A549 (cell line): ENCODE results near the gene GRK1. TPM values are rescaled to one million over a fixed set of nuclear protein-coding genes. Genes with fewer than 3 reads are reported as not detected.

ENCODE experiments used
- ATAC-seq, 2 experiments: fragments of 200-7000 bp in 1 of 2; fragments of >200 bp in 1 of 2; cut with Nextera tagmentation in 1 of 2; cut with Tn5 transposase in 1 of 2; 3 replicates each; pipeline versions ENCODE4 v1.8.0 to v1.9.1; 2018 to 2020; ENCODE audit warnings: mild to moderate bottlenecking in 1 of 2, moderate library complexity in 1 of 2
- CTCF ChIA-PET: fragments of 300-600 bp; sonication (Branson Sonifier 250); formaldehyde crosslinking; extraction: SDS; loops from one replicate; lab custom pipeline; 2021; ENCODE audit warnings: antibody characterized with exemption, inconsistent platforms; lab: Yijun Ruan, JAX
- POLR2A ChIA-PET: fragments of 350-600 bp; formaldehyde crosslinking; extraction: SDS; loops from one replicate; lab custom pipeline; 2021; ENCODE audit warnings: antibody characterized with exemption, inconsistent platforms; lab: Yijun Ruan, JAX
- DNase-seq, 2 experiments: peaks; one replicate each; pipeline versions ENCODE4 v3.0.0 to v3.0.0-alpha.2; 2011 to 2016; ENCODE audit warnings: low read depth in 1 of 2, low spot score in 1 of 2
- FAIRE-seq: peaks from 2 replicates; lab custom pipeline; 2011; peaks lifted over from hg19 to GRCh38; lab: Jason Lieb, UNC
- H3K27ac ChIP-seq, 2 experiments: fragments of >200 bp; sonication (Bioruptor Twin); formaldehyde crosslinking; 3 replicates each; pipeline ENCODE4 v1.5.1; 2016 to 2017
- H3K4me1 ChIP-seq: fragments of >200 bp; sonication (Bioruptor Twin); formaldehyde crosslinking; 3 replicates; pipeline ENCODE4 v1.6.1; 2016
- H3K4me2 ChIP-seq: fragments of >200 bp; sonication (Bioruptor Twin); formaldehyde crosslinking; 3 replicates; pipeline ENCODE4 v1.6.1; 2016
- H3K4me3 ChIP-seq: fragments of >200 bp; sonication (Bioruptor Twin); formaldehyde crosslinking; 3 replicates; pipeline ENCODE4 v1.5.1; 2016
- H3K9me3 ChIP-seq: fragments of >200 bp; sonication (Bioruptor Twin); formaldehyde crosslinking; 3 replicates; pipeline ENCODE4 v1.6.1; 2016
- BHLHE40 ChIP-seq: IDR thresholded peaks from 2 replicates; pipeline ENCODE4 v1.6.1; 2012; ENCODE audit warnings: low read depth, low read length, inconsistent platforms
- CBX8 ChIP-seq: fragments of 200-600 bp; sonication (generic); IDR thresholded peaks from 2 replicates; pipeline ENCODE4 v1.6.1; 2016
- CHD2 ChIP-seq: fragments of 150-350 bp; IDR thresholded peaks from 2 replicates; pipeline ENCODE4 v1.6.1; 2014; ENCODE audit warnings: low read length; ENCODE audit not compliant: partially characterized antibody
- CHD4 ChIP-seq: fragments of 200-600 bp; sonication (generic); IDR thresholded peaks from 2 replicates; pipeline ENCODE4 v1.6.1; 2016; ENCODE audit warnings: antibody characterized with exemption, mild to moderate bottlenecking, borderline replicate concordance
- EHF ChIP-seq: fragments of 250-450 bp; sonication (Bioruptor Pico); IDR thresholded peaks from 2 replicates; pipeline ENCODE4 v1.5.0; 2020; ENCODE audit warnings: mild to moderate bottlenecking
- EHMT2 ChIP-seq: fragments of 200-600 bp; sonication (generic); IDR thresholded peaks from 2 replicates; pipeline ENCODE4 v1.6.1; 2016; ENCODE audit warnings: antibody characterized with exemption, low read depth, mild to moderate bottlenecking, moderate library complexity
- ESRRA ChIP-seq: fragments of 150-350 bp; IDR thresholded peaks from 2 replicates; pipeline ENCODE4 v1.6.1; 2014; ENCODE audit warnings: mild to moderate bottlenecking, low read length, borderline replicate concordance
- FOSL2 ChIP-seq, 2 experiments: fragments of 450-650 bp in 1 of 2; fragments of >200 bp in 1 of 2; sonication (Bioruptor Twin) in 1 of 2; formaldehyde crosslinking; IDR thresholded peaks; 2 replicates each; pipeline versions ENCODE4 v1.5.0 to v1.6.1; 2016 to 2020; ENCODE audit warnings: mild to moderate bottlenecking in 1 of 2, moderate library complexity in 1 of 2
- GATA3 ChIP-seq: IDR thresholded peaks from 2 replicates; pipeline ENCODE4 v1.6.1; 2012; ENCODE audit warnings: borderline replicate concordance
- HOXA7 ChIP-seq: fragments of 250-450 bp; sonication (Bioruptor Pico); IDR thresholded peaks from 2 replicates; pipeline ENCODE4 v1.5.0; 2020; ENCODE audit warnings: mild to moderate bottlenecking, moderate library complexity
- HOXB13 ChIP-seq: fragments of 250-450 bp; sonication (Bioruptor Pico); IDR thresholded peaks from 2 replicates; pipeline ENCODE4 v1.5.0; 2020; ENCODE audit warnings: low read depth, mild to moderate bottlenecking, moderate library complexity
- HOXB5 ChIP-seq: fragments of 250-450 bp; sonication (Bioruptor Pico); IDR thresholded peaks from 2 replicates; pipeline ENCODE4 v1.5.0; 2020; ENCODE audit warnings: mild to moderate bottlenecking, moderate library complexity
- JUNB ChIP-seq: fragments of >200 bp; sonication (Bioruptor Twin); formaldehyde crosslinking; IDR thresholded peaks from 2 replicates; pipeline ENCODE4 v1.6.1; 2016
- MAFK ChIP-seq: fragments of 450-650 bp; IDR thresholded peaks from 2 replicates; pipeline ENCODE4 v1.6.1; 2014; ENCODE audit not compliant: partially characterized antibody
- NPAS2 ChIP-seq: fragments of 250-450 bp; sonication (Bioruptor Pico); IDR thresholded peaks from 2 replicates; pipeline ENCODE4 v1.8.0; 2022; ENCODE audit warnings: mild to moderate bottlenecking, moderate library complexity, borderline replicate concordance
- RCOR1 ChIP-seq: fragments of 150-350 bp; IDR thresholded peaks from 2 replicates; pipeline ENCODE4 v1.6.1; 2014; ENCODE audit warnings: antibody characterized with exemption, low read length, low read depth
- SREBF2 ChIP-seq: fragments of 450-650 bp; IDR thresholded peaks from 2 replicates; pipeline ENCODE4 v1.6.1; 2014; ENCODE audit warnings: mild to moderate bottlenecking, moderate library complexity
- TP53 ChIP-seq: fragments of 250-450 bp; sonication (Bioruptor Pico); IDR thresholded peaks from 2 replicates; pipeline ENCODE4 v1.5.0; 2021; ENCODE audit warnings: mild to moderate bottlenecking, moderate library complexity
- ZC3H11A ChIP-seq: fragments of 450-650 bp; IDR thresholded peaks from 2 replicates; pipeline ENCODE4 v1.6.1; 2014; ENCODE audit warnings: antibody characterized with exemption, mild to moderate bottlenecking
- WGBS: methylation state at CpG from one replicate; pipeline ENCODE4 v1.1.6; 2017; ENCODE audit errors: missing lambda C conversion rate; 5-methylcytosine and 5-hydroxymethylcytosine counted together
- polyA plus RNA-seq, 4 experiments: library from polyadenylated mRNA; depleted of rRNA in 3 of 4; stranded (reverse); fragments of >200 nt; fragmentation: RNase III in 1 of 4; extraction: RNeasy Plus Mini Kit Qiagen cat#74134 plus additional on column Dnase treatment in 1 of 4; gene quantifications; 2 replicates in 3 of 4; 3 replicates in 1 of 4; pipeline ENCODE4 v1.2.3, GENCODE V29; 2011 to 2017
- TF ChIP-seq, protein P1 (sequence below): IDR thresholded peaks from 2 replicates; pipeline ENCODE4 v1.6.1; 2012
- TF ChIP-seq, protein P2 (sequence below): fragments of >200 bp; sonication (Bioruptor Twin); formaldehyde crosslinking; IDR thresholded peaks from 2 replicates; pipeline ENCODE4 v1.6.1; 2016
- TF ChIP-seq, protein P3 (sequence below): fragments of >200 bp; sonication (Bioruptor Twin); formaldehyde crosslinking; IDR thresholded peaks from 3 replicates; pipeline ENCODE4 v1.5.1; 2016
- TF ChIP-seq, protein P4 (sequence below): fragments of 150-350 bp; IDR thresholded peaks from 2 replicates; pipeline ENCODE4 v1.6.1; 2014; ENCODE audit warnings: low read depth, mild to moderate bottlenecking, low read length
- TF ChIP-seq, protein P5 (sequence below): fragments of >200 bp; sonication (Bioruptor Twin); formaldehyde crosslinking; IDR thresholded peaks from 3 replicates; pipeline ENCODE4 v1.6.1; 2016

Gene GRK1
- polyA plus RNA-seq, 2 of the 4 experiments (the other 2 are of a cell fraction): not detected

DNA sequence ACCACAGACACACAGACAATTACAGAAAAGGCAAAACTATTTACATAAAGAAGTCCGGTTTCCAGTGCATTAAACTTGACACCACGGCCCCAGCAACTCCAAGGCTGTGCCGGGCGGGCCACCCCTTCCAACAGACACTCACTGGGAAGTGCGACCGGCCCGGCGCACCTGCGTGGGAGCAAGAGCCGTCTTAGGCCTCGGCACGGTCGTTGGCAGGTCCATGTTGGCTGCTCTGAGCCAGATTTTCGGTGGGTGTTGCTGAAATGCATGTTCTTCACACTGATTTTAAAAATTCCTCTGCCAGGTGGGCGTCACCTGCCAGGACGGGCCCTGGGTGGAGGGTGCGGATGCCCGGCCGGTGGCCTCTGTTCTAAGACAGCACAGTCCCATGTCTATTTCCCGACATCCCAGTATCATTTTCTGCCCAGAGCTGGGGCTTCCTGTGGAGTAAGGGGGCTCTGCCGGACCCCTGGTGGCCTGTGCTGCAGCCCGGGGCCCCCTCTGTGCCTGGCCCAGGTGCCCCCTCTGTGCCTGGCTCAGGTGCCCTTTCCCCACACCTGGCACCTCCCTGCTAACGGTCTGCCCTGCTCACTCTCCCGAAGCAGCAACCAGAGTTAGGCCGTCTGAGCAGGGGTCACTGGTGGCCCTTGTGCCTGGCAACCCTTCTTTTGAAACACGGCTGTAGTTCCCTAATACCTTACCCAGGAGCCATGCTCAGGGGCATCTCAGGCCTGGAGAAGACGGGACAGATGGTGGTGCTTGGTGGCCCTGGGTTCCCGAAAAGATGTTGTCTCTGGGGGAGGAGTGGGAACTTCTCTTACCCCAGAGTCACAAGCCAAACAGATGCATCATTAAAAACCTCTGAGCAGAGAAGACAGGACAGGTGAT is 101.2 kb downstream of the GRK1 start (continued):
- TF ChIP-seq HOXB5 (CRISPR knock-in tag): no peak
- no peak for TF ChIP-seq MAFK
- TF ChIP-seq GATA3: no peak
- TF ChIP-seq BHLHE40: no peak

DNA sequence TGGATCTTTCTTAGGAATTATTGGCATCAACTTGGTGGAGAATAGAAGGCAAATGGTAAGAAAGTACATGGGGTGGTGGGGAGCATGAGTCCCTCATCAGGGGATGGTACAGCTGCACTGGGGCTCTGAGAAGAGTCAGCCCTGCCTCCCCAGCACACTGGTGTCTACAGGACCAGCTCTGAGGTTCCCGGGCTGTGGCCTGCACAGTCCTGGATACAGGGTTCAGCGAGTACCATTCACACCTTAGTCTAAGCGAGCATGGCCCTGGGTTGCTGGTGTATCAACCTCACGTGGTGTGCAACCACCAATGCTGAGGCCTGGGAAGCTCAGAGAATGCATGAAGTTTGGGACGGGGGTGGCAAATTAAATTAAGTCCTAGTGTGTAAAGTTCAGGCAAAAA is 102.1 kb downstream of the GRK1 start:
- no peak for ATAC-seq
- FAIRE-seq: no peak
- TF ChIP-seq SREBF2: no peak
- no peak for TF ChIP-seq EHMT2
- no peak for TF ChIP-seq JUNB
- TF ChIP-seq, protein P1, sequence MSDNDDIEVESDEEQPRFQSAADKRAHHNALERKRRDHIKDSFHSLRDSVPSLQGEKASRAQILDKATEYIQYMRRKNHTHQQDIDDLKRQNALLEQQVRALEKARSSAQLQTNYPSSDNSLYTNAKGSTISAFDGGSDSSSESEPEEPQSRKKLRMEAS: no peak
- TF ChIP-seq HOXB13 (CRISPR knock-in tag): no peak
- TF ChIP-seq FOSL2 (IDR thresholded peaks at IDR 0.05): no peak
- TF ChIP-seq FOSL2 (CRISPR knock-in tag; IDR thresholded peaks at IDR 0.05): no peak
- TF ChIP-seq ZC3H11A: no peak
- TF ChIP-seq, protein P2, sequence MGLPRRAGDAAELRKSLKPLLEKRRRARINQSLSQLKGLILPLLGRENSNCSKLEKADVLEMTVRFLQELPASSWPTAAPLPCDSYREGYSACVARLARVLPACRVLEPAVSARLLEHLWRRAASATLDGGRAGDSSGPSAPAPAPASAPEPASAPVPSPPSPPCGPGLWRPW: no peak
- no peak for TF ChIP-seq HOXA7
- TF ChIP-seq, protein P3, sequence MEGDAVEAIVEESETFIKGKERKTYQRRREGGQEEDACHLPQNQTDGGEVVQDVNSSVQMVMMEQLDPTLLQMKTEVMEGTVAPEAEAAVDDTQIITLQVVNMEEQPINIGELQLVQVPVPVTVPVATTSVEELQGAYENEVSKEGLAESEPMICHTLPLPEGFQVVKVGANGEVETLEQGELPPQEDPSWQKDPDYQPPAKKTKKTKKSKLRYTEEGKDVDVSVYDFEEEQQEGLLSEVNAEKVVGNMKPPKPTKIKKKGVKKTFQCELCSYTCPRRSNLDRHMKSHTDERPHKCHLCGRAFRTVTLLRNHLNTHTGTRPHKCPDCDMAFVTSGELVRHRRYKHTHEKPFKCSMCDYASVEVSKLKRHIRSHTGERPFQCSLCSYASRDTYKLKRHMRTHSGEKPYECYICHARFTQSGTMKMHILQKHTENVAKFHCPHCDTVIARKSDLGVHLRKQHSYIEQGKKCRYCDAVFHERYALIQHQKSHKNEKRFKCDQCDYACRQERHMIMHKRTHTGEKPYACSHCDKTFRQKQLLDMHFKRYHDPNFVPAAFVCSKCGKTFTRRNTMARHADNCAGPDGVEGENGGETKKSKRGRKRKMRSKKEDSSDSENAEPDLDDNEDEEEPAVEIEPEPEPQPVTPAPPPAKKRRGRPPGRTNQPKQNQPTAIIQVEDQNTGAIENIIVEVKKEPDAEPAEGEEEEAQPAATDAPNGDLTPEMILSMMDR: no peak
- no peak for TF ChIP-seq CBX8
- no peak for TF ChIP-seq NPAS2 (CRISPR knock-in tag)
- TF ChIP-seq EHF (CRISPR knock-in tag): no peak
- TF ChIP-seq CHD4: no peak
- TF ChIP-seq, protein P4, sequence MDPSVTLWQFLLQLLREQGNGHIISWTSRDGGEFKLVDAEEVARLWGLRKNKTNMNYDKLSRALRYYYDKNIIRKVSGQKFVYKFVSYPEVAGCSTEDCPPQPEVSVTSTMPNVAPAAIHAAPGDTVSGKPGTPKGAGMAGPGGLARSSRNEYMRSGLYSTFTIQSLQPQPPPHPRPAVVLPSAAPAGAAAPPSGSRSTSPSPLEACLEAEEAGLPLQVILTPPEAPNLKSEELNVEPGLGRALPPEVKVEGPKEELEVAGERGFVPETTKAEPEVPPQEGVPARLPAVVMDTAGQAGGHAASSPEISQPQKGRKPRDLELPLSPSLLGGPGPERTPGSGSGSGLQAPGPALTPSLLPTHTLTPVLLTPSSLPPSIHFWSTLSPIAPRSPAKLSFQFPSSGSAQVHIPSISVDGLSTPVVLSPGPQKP: no peak
- no peak for TF ChIP-seq GATA3
- TF ChIP-seq ESRRA: no peak
- CTCF ChIA-PET: no interaction called here
- 55% methylated on average over 4 of the region's 5 CpGs for WGBS
- Histone ChIP-seq H3K4me2 (no peak overlapping the region), H3K4me3 (no peak overlapping the region), H3K27ac (no peak overlapping the region), H3K4me1 (peaks cover 3% of the 10 kb centered on the region; the same call in 2 of the 3 replicates), H3K9me3 (no peaks in the 10 kb centered on the region; the same call in 2 of the 3 replicates)
- DNase-seq: no peak
- POLR2A ChIA-PET: no interaction called here

DNA sequence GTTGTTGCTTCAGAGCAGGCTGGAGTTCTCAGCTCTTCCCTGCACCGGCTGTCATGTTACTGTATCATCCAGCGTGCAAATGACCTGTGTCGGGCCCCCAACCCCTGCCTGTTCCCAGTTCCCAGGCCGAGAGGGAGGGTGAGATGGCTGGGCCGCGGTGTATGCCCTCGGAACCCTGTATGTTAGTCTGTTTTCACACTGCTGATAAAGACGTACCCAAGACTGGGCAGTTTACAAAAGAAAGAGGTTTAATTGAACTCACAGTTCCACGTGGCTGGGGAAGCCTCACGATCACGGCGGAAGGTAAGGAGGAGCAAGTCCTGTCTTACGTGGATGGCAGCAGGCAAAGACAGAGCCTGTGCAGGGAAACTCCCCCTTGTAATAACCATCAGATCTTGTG is 102.9 kb downstream of the GRK1 start:
- FAIRE-seq (no peak), DNase-seq (no peak), ATAC-seq (no peak)
- Histone ChIP-seq H3K4me2 (no peak overlapping the region), H3K27ac (no peak overlapping the region), H3K4me3 (no peak overlapping the region), H3K4me1 (peaks cover 10% of the 10 kb centered on the region; the same call in 2 of the 3 replicates), H3K9me3 (no peaks in the 10 kb centered on the region; the same call in 2 of the 3 replicates)
- TF ChIP-seq ZC3H11A: no peak
- no peak for TF ChIP-seq CHD2
- TF ChIP-seq, protein P3: no peak
- TF ChIP-seq NPAS2 (CRISPR knock-in tag): no peak
- no peak for TF ChIP-seq TP53 (CRISPR knock-in tag)
- TF ChIP-seq RCOR1: no peak
- TF ChIP-seq CHD4: no peak
- no peak for TF ChIP-seq HOXB13 (CRISPR knock-in tag)
- TF ChIP-seq, protein P5, sequence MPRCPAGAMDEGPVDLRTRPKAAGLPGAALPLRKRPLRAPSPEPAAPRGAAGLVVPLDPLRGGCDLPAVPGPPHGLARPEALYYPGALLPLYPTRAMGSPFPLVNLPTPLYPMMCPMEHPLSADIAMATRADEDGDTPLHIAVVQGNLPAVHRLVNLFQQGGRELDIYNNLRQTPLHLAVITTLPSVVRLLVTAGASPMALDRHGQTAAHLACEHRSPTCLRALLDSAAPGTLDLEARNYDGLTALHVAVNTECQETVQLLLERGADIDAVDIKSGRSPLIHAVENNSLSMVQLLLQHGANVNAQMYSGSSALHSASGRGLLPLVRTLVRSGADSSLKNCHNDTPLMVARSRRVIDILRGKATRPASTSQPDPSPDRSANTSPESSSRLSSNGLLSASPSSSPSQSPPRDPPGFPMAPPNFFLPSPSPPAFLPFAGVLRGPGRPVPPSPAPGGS: no peak
- 75% methylated on average over 13 of the region's 13 CpGs for WGBS
- ChIA-PET POLR2A (no interaction called here), CTCF (no interaction called here)
